IMR-90 (cell line): Measurements from ENCODE around the gene FAM221A. TPM values are rescaled to one million over a fixed set of nuclear protein-coding genes. Genes with fewer than 3 reads are reported as not detected.
A peak's percentile ranks its signal among the peaks of the same experiment; 100 is the strongest.

Experiments used
- ATAC-seq: fragments of 200-7000 bp; cut with Tn5 transposase; 2 replicates; pipeline ENCODE4 v1.9.1; 2020; ENCODE audit warnings: low read depth, mild to moderate bottlenecking, moderate library complexity
- BruUV-seq: library from RNA; stranded (reverse); fragments of 400-500 nt; replicated peaks from 2 replicates; lab custom pipeline; 2021; lab: Mats Ljungman, UMichigan
- CTCF ChIA-PET: fragments of 300-600 bp; formaldehyde crosslinking; extraction: SDS; loops from one replicate; lab custom pipeline; 2021; ENCODE audit warnings: antibody characterized with exemption; lab: Yijun Ruan, JAX
- POLR2A ChIA-PET: fragments of 300-600 bp; sonication (Branson Sonifier 250); formaldehyde crosslinking; loops from one replicate; lab custom pipeline; 2022; ENCODE audit warnings: antibody characterized with exemption; ENCODE audit not compliant: unreplicated experiment; lab: Charles Lee
- DNase-seq: peaks from one replicate; pipeline ENCODE4 v3.0.0; 2013
- H2AFZ ChIP-seq: replicated peaks from 2 replicates; pipeline ENCODE3; 2013; ENCODE audit warnings: low read length, mild to moderate bottlenecking; ENCODE audit not compliant: poor library complexity
- H2AK5ac ChIP-seq: 2 replicates; pipeline ENCODE4 v1.6.1; 2013; ENCODE audit warnings: low read depth, low read length, inconsistent platforms
- H2AK9ac ChIP-seq: replicated peaks from 2 replicates; pipeline ENCODE3; 2013; ENCODE audit warnings: mild to moderate bottlenecking, low read depth, low read length, moderate library complexity; ENCODE audit not compliant: poor library complexity
- H2BK120ac ChIP-seq: 2 replicates; pipeline ENCODE4 v1.6.1; 2013; ENCODE audit warnings: low read depth, low read length, inconsistent platforms
- H2BK15ac ChIP-seq: 3 replicates; pipeline ENCODE4 v1.6.1; 2013; ENCODE audit warnings: low read depth, low read length, inconsistent platforms
- H2BK20ac ChIP-seq: 2 replicates; pipeline ENCODE4 v1.6.1; 2013; ENCODE audit warnings: low read depth, mild to moderate bottlenecking, inconsistent platforms, low read length, moderate library complexity
- H2BK5ac ChIP-seq: 2 replicates; pipeline ENCODE4 v1.6.1; 2013; ENCODE audit warnings: mild to moderate bottlenecking, low read depth, low read length, inconsistent platforms; ENCODE audit not compliant: poor library complexity, severe bottlenecking
- H3K14ac ChIP-seq: replicated peaks from 2 replicates; pipeline ENCODE4 v1.6.1; 2013; ENCODE audit warnings: low read depth, low read length, inconsistent platforms
- H3K18ac ChIP-seq: 2 replicates; pipeline ENCODE4 v1.6.1; 2013; ENCODE audit warnings: low read depth, low read length, control low read depth
- H3K23ac ChIP-seq: 2 replicates; pipeline ENCODE4 v1.6.1; 2013; ENCODE audit warnings: low read depth, low read length, inconsistent platforms
- H3K27ac ChIP-seq: 2 replicates; pipeline ENCODE4 v1.5.1; 2013; ENCODE audit warnings: mild to moderate bottlenecking, control low read depth, low read length; ENCODE audit not compliant: insufficient read depth
- H3K27me3 ChIP-seq: 2 replicates; pipeline ENCODE4 v1.6.1; 2013; ENCODE audit warnings: low read length; ENCODE audit not compliant: control insufficient read depth, insufficient read depth
- H3K36me3 ChIP-seq: 2 replicates; pipeline ENCODE4 v1.6.1; 2013; ENCODE audit warnings: low read length, mixed read lengths; ENCODE audit not compliant: control insufficient read depth, insufficient read depth
- H3K4ac ChIP-seq: 2 replicates; pipeline ENCODE4 v1.6.1; 2013; ENCODE audit warnings: low read depth, low read length, inconsistent platforms
- H3K4me1 ChIP-seq: 2 replicates; pipeline ENCODE4 v1.6.1; 2013; ENCODE audit warnings: low read length, mixed read lengths; ENCODE audit not compliant: control insufficient read depth, insufficient read depth
- H3K4me2 ChIP-seq: 2 replicates; pipeline ENCODE4 v1.6.1; 2013; ENCODE audit warnings: low read depth, mild to moderate bottlenecking, control low read depth, low read length, moderate library complexity
- H3K4me3 ChIP-seq: 2 replicates; pipeline ENCODE4 v1.5.1; 2013; ENCODE audit warnings: low read depth, mild to moderate bottlenecking, control low read depth, low read length, moderate library complexity; ENCODE audit not compliant: insufficient read depth
- H3K56ac ChIP-seq: 2 replicates; pipeline ENCODE4 v1.6.1; 2013; ENCODE audit warnings: low read length, inconsistent platforms; ENCODE audit not compliant: insufficient read depth; ENCODE audit errors: extremely low read depth
- H3K79me1 ChIP-seq, 2 experiments: 2 replicates each; pipeline ENCODE4 v1.6.1; 2013; ENCODE audit warnings: low read length in 2 of 2, inconsistent platforms in 1 of 2, low read depth in 1 of 2
- H3K9ac ChIP-seq: 2 replicates; pipeline ENCODE4 v1.6.1; 2013; ENCODE audit warnings: low read depth, low read length, control low read depth
- H3K9me1 ChIP-seq: 2 replicates; pipeline ENCODE4 v1.6.1; 2013; ENCODE audit warnings: low read length, inconsistent platforms; ENCODE audit not compliant: insufficient read depth
- H3K9me3 ChIP-seq: 2 replicates; pipeline ENCODE4 v1.6.1; 2013; ENCODE audit warnings: low read length; ENCODE audit not compliant: control insufficient read depth, insufficient read depth
- H4K20me1 ChIP-seq: 2 replicates; pipeline ENCODE4 v1.6.1; 2013; ENCODE audit warnings: low read length, inconsistent platforms; ENCODE audit not compliant: insufficient read depth
- H4K5ac ChIP-seq: 2 replicates; pipeline ENCODE4 v1.6.1; 2013; ENCODE audit warnings: mild to moderate bottlenecking, low read depth, low read length, control low read depth
- H4K8ac ChIP-seq, 2 experiments: 2 replicates each; pipeline ENCODE4 v1.6.1; 2013; ENCODE audit warnings: low read depth in 2 of 2, low read length in 2 of 2, control low read depth in 1 of 2, inconsistent platforms in 1 of 2
- H4K91ac ChIP-seq: 2 replicates; pipeline ENCODE4 v1.6.1; 2013; ENCODE audit warnings: low read depth, low read length, inconsistent platforms; ENCODE audit not compliant: insufficient read depth
- BHLHE40 ChIP-seq: fragments of 150-350 bp; IDR thresholded peaks from 2 replicates; pipeline ENCODE4 v1.6.1; 2016; ENCODE audit warnings: mild to moderate bottlenecking, low read depth, low read length
- CEBPB ChIP-seq: IDR thresholded peaks from 2 replicates; pipeline ENCODE4 v1.6.1; 2012; ENCODE audit warnings: low read depth, low read length, improper control_type of control experiment
- WGBS, 2 experiments: methylation state at CpG; one replicate each; pipeline versions ENCODE4 v1.1.5 to v1.1.7; 2013; ENCODE audit warnings: missing lambda C conversion rate in 2 of 2; ENCODE audit not compliant: insufficient read length in 1 of 2; ENCODE audit errors: extremely low coverage in 2 of 2; 5-methylcytosine and 5-hydroxymethylcytosine counted together
- dilution Hi-C: fragments of 300-500 bp; cut with HindIII; formaldehyde crosslinking; loops from one replicate; pipeline ENCODE4 v1.14.3; 2018; ENCODE audit warnings: low sequenced_read_pairs; ENCODE audit not compliant: unreplicated experiment
- in situ Hi-C: fragments of 300-500 bp; cut with MboI; formaldehyde crosslinking; loops from 3 replicates; pipeline ENCODE4 v1.14.3; 2019; ENCODE audit warnings: low sequenced_read_pairs, inconsistent platforms, mixed read lengths
- intact Hi-C: fragments of 100-400 bp; cut with micrococcal nuclease; formaldehyde crosslinking; loops from 2 replicates; pipeline ENCODE4 v1.10.0; 2022
- microRNA-seq, 2 experiments: library from miRNA; stranded (forward) in 1 of 2; unstranded in 1 of 2; fragments of 10-50 nt in 1 of 2; fragments of <30 nt in 1 of 2; gene quantifications in 1 of 2; microRNA quantifications in 1 of 2; one replicate each; pipeline versions ENCODE3 to v1.1.0; 2013 to 2020; ENCODE audit not compliant: insufficient read depth in 1 of 2, insufficient read length in 1 of 2, unreplicated experiment in 1 of 2
- polyA plus RNA-seq, 3 experiments: library from polyadenylated mRNA; depleted of rRNA; stranded (reverse); fragments of >200 nt; gene quantifications; 2 replicates each; pipeline ENCODE4 v1.2.3, GENCODE V29; 2012; ENCODE audit warnings: low replicate concordance in 1 of 3
- small RNA-seq, 5 experiments: library from RNA; depleted of rRNA; stranded (forward); fragments of <200 nt; gene quantifications; one replicate each; pipeline ENCODE3, GENCODE V24; 2012
- total RNA-seq: library from RNA; depleted of rRNA; stranded (reverse); fragments of >200 nt; gene quantifications from 2 replicates; pipeline ENCODE4 v1.2.3, GENCODE V29; 2012; rRNA removed

Gene FAM221A
- total and polyA plus RNA-seq, 2 of the 4 experiments (the other 2 are of a cell fraction), result 1.1 to 2.1 TPM

DNA sequence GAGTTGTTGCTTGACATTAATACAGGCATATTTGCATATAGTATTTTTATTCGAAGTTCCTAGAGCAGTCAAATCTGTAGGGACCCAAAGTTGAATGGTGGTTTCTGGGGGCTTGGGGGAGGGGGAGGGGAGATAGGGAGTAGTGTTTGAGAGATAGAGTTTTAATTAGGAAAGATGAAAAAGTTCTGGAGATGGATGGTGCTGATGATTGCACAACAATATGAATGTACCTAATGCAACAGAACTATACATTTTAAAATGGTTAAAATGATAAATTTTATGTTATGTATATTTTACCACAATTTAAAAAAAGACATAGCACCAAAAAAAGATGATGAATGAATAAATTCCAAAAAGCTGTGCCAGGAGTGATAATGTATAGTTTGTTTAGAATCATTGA lies 71.9 kb downstream of the FAM221A start:
- no peaks in the 10 kb centered on the region for H4K20me1 ChIP-seq
- WGBS, 2 experiments, result no CpG with 5 or more reads among the region's 1 CpG
- H3K4me2 ChIP-seq, result no peak overlapping the region
- no TSS peak for BruUV-seq
- no peak overlapping the region for H3K27ac ChIP-seq
- no peaks in the 10 kb centered on the region for H3K9me1 ChIP-seq
- no peak overlapping the region for H2BK120ac ChIP-seq
- H2AK9ac ChIP-seq, result no peak overlapping the region
- no peak overlapping the region for H4K8ac ChIP-seq
- no peak overlapping the region for H2AK5ac ChIP-seq
- peaks cover 3% of the 10 kb centered on the region for H3K27me3 ChIP-seq
- H3K4me1 ChIP-seq, result no peaks in the 10 kb centered on the region
- H3K14ac ChIP-seq, result no peak overlapping the region
- in situ Hi-C loops (no loop called here), intact Hi-C loops (no loop called here), dilution Hi-C loops (no loop called here)
- no peak overlapping the region for H3K56ac ChIP-seq
- no peak overlapping the region for H3K4me3 ChIP-seq
- ATAC-seq, result no peak
- no peaks in the 10 kb centered on the region for H3K79me1 ChIP-seq
- no peaks in the 10 kb centered on the region for H3K9me3 ChIP-seq
- H3K23ac ChIP-seq, result no peak overlapping the region
- no peak overlapping the region for H2AFZ ChIP-seq
- CTCF ChIA-PET, result no interaction called here
- H4K91ac ChIP-seq, result no peak overlapping the region
- H2BK5ac ChIP-seq, result no peak overlapping the region
- no peak overlapping the region for H3K9ac ChIP-seq
- H2BK20ac ChIP-seq, result no peak overlapping the region
- TF ChIP-seq CEBPB (peak; percentile 41; the same call in 1 of the 2 replicates), BHLHE40 (no peak)
- H3K4ac ChIP-seq, result no peak overlapping the region
- no peak for DNase-seq
- no peak overlapping the region for H4K5ac ChIP-seq
- POLR2A ChIA-PET, result no interaction called here
- H3K36me3 ChIP-seq, result no peaks in the 10 kb centered on the region
- H3K18ac ChIP-seq, result no peak overlapping the region
- H2BK15ac ChIP-seq, result no peak overlapping the region

Small RNA genes within 50 kb of the gene (microRNA-seq; reads per million reads assigned to microRNA genes)
- not detected for gene AC006026.2 (ENCODE audit: insufficient read depth, insufficient read length)

Small RNA genes within 50 kb of the gene (small RNA-seq; reads per million reads assigned to genes)
- gene AC006026.2, result 0 reads per million in 5 experiments

Other genes with a start within 250 kb of the FAM221A start
- gene IGF2BP3, start 209.7 kb upstream of the FAM221A start, total RNA-seq, result 59.3 and 94.2 TPM in 2 replicates
- 47.6 and 50.9 TPM in 2 replicates for gene IGF2BP3, start 209.7 kb upstream of the FAM221A start, polyA plus RNA-seq (2012; rRNA removed)
- gene TRA2A, start 148.2 kb upstream of the FAM221A start, total RNA-seq, result 36.4 and 44.3 TPM in 2 replicates
- gene TRA2A, start 148.2 kb upstream of the FAM221A start, polyA plus RNA-seq (2012; rRNA removed), result 73.6 and 77.3 TPM in 2 replicates
- gene CCDC126, start 82.8 kb upstream of the FAM221A start, total RNA-seq, result 5.6 and 10.6 TPM in 2 replicates
- 4.1 TPM in 2 replicates for gene CCDC126, start 82.8 kb upstream of the FAM221A start, polyA plus RNA-seq (2012; rRNA removed)
- not detected in 2 replicates for gene STK31, start 30.0 kb downstream of the FAM221A start, total RNA-seq
- gene STK31, start 30.0 kb downstream of the FAM221A start, polyA plus RNA-seq (2012; rRNA removed), result not detected in 2 replicates